Mononuclear cell (primary cell): ENCODE data around the gene DSP. TPM values are rescaled to one million over a fixed set of nuclear protein-coding genes. Genes with fewer than 3 reads are reported as not detected.

ENCODE experiments used
- H3K27me3 ChIP-seq: 2 replicates; pipeline ENCODE4 v1.6.0; 2011; ENCODE audit warnings: low read length, control low read depth; ENCODE audit not compliant: insufficient read depth
- H3K4me1 ChIP-seq: 2 replicates; pipeline ENCODE4 v1.5.1; 2011; ENCODE audit warnings: mild to moderate bottlenecking, low read length, control low read depth; ENCODE audit not compliant: insufficient read depth
- H3K4me3 ChIP-seq: 2 replicates; pipeline ENCODE4 v1.5.1; 2011; ENCODE audit warnings: mild to moderate bottlenecking, low read length, moderate library complexity
- H3K9me3 ChIP-seq: 2 replicates; pipeline ENCODE4 v1.5.1; 2011; ENCODE audit warnings: low read depth, mild to moderate bottlenecking, control low read depth, low read length
- total RNA-seq: library from RNA; depleted of rRNA; stranded (reverse); fragments of >200 nt; gene quantifications from one replicate; pipeline ENCODE4 v1.2.3, GENCODE V29; 2012

Gene DSP
- total RNA-seq, 1 donor, result 0.94 TPM

DNA sequence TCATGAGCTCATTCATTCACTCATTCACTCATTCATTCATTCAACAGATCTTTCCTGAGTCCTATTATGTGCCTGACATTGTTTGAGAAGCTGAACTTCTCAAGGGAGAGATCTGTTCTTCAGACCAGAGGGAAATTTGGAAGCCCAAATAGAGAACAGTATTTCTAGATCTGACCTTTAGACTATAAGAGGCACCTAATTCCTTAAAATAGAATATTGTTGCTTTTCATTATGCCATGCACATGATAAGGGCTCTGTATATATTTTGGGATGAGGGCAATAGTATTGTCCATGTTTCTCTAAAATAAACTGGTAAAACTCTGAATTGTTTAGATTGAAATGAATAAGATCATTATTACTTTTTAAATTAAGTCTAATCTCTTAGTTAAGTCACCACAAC is 18.6 kb upstream of the DSP start:
- Histone ChIP-seq H3K9me3 (no peaks in the 10 kb centered on the region), H3K4me1 (no peaks in the 10 kb centered on the region), H3K4me3 (no peak overlapping the region), H3K27me3 (peaks cover 13% of the 10 kb centered on the region)

DNA sequence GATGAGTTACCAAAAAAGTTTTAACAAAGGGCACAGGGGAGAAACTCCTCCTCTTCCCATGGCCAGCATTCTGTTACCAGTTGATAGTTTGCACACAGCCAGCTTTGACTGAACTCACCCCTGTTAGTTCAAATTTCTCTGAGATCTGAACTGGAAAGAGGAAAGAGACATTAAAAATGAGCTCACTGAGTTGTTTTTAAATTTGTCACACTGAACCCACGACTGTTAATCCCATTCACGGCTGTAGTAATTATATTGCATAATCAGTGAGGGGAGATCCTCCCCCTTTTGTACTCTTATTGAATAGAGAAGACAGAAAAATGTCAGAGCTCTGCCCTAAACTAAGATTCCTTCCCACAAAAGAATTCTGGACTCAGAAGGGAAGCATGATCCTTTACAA is 17.5 kb upstream of the DSP start:
- no peak overlapping the region for H3K4me3 ChIP-seq
- peaks cover 18% of the 10 kb centered on the region for H3K27me3 ChIP-seq
- no peaks in the 10 kb centered on the region for H3K4me1 ChIP-seq
- H3K9me3 ChIP-seq, result no peaks in the 10 kb centered on the region

DNA sequence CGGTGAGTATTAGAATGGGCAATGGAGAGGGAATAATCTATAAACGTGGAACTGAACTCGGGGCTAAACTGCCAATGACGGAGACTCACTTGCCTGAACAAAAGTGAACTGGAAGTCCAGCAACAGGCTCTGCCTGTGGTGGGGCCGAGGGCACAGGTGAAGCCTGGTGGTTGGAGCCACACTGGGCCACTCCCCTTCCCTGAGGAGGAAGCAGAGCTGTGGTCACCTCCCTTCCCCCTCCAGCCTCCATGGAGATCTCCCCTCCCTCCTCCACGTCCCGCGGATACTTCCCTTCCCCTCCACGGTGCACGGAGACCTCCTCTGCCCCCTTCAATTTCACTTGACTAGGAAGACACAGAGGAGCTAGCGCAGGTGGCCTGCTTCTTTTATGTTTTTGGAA is 14.7 kb upstream of the DSP start:
- no peaks in the 10 kb centered on the region for H3K4me1 ChIP-seq

DNA sequence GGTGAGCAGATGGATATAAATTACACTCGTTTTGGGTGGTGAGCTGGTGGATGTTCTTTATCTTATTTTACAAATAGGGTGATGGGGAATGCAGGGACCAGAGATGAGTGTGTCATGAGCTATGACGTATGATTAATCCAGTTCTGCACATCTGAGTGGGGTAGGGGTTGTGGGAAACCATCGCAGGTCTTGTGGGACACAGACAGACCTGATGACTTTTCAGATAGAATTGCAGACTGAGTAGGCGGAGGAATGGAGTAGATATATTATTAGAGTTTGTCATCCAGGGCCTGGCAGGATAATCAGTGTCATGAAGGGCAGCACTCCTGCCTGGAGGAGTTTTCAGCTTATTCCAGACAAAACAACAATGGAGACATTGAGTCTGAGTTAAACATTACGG is 12.9 kb upstream of the DSP start:
- H3K4me1 ChIP-seq, result no peaks in the 10 kb centered on the region
- H3K9me3 ChIP-seq, result no peaks in the 10 kb centered on the region
- peaks cover 28% of the 10 kb centered on the region for H3K27me3 ChIP-seq

More for the DNA sequence above, 14.7 kb upstream of the DSP start:
- H3K9me3 ChIP-seq, result no peaks in the 10 kb centered on the region
- H3K4me3 ChIP-seq, result no peak overlapping the region
- H3K27me3 ChIP-seq, result peaks cover 22% of the 10 kb centered on the region

DNA sequence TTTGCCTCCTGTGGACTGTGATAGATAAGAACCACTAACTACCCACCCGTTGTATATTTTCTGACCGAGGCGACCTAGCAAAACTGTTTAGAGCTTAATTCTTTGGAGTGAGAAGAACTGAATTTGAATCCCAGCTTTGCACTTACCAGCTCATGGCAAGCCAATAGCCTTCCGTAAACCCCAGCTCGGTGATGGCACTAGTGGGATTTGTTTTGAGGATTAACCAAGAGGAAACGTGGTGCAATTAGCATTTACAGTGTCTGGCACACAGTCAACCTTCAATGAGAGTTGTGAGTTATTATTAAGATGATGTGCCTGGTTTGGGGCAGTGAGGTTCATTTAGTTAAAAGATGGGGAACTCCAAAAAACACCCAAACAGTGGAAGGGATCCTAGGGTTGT is 12.3 kb upstream of the DSP start:
- Histone ChIP-seq H3K4me1 (no peaks in the 10 kb centered on the region), H3K9me3 (no peaks in the 10 kb centered on the region), H3K4me3 (no peak overlapping the region), H3K27me3 (peaks cover 25% of the 10 kb centered on the region)

More for the DNA sequence above, 12.9 kb upstream of the DSP start:
- H3K4me3 ChIP-seq, result no peak overlapping the region

DNA sequence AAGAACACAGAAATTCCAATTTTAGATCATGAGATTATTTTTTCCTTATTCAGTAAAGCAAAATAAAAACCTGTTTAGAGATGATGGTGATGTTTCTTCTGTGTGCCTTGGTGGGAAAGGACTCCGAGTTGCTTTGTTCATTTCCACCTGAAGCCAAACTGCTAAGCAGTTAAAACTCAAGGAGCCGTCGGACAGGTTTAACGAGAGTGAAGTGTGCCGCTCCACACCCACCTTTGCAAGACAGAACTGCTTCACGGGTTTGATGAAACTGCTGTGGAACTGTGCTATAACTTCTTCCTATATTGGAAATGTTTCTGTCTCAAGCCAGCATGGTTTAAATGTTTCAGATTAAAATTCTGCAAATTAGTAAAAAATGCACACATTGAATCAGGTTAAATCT is 9.2 kb upstream of the DSP start:
- Histone ChIP-seq H3K9me3 (no peaks in the 10 kb centered on the region), H3K4me3 (no peak overlapping the region), H3K27me3 (peaks cover 39% of the 10 kb centered on the region), H3K4me1 (no peaks in the 10 kb centered on the region)

DNA sequence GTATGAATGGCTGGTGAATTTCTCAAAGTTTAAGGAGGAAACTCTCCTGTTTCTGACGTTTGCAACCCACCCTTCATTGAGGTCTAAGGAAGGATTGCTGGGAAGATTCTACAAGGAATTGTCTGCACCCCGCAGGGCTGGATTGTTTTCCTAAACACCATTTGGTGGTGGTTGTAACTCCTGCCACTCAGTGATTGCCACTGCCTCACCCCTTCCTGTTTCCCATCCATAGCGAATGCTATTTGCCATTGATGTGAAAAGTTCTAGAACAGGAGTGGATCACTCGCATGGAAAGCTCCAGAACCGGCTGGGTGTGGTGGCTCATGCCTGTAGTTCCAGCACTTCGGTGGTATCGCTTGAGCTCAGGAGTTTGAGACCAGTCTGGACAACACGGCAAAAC is 8.7 kb upstream of the DSP start:
- no peaks in the 10 kb centered on the region for H3K9me3 ChIP-seq
- peaks cover 45% of the 10 kb centered on the region for H3K27me3 ChIP-seq
- H3K4me3 ChIP-seq, result no peak overlapping the region
- no peaks in the 10 kb centered on the region for H3K4me1 ChIP-seq

DNA sequence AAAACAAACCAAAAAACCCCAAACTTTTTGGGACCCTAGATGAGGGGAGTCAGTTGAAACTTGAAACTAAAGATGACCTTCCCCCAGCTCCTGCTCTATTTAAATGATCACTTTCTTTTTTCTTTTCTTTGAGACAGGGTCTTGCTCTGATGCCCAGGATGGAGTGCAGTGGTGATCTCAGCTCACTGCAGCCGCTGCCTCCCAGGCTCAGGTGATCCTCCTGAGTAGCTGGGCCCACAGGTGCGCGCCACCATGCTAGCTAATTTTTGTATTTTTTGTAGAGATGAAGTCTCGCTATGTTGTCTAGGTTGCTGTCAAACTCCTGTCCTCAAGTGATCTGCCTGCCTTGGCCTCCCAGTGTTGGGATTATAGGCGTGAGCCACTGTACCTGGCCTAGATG is 7.3 kb upstream of the DSP start:
- H3K27me3 ChIP-seq, result peaks cover 54% of the 10 kb centered on the region
- H3K9me3 ChIP-seq, result no peaks in the 10 kb centered on the region
- no peaks in the 10 kb centered on the region for H3K4me1 ChIP-seq
- H3K4me3 ChIP-seq, result no peak overlapping the region

DNA sequence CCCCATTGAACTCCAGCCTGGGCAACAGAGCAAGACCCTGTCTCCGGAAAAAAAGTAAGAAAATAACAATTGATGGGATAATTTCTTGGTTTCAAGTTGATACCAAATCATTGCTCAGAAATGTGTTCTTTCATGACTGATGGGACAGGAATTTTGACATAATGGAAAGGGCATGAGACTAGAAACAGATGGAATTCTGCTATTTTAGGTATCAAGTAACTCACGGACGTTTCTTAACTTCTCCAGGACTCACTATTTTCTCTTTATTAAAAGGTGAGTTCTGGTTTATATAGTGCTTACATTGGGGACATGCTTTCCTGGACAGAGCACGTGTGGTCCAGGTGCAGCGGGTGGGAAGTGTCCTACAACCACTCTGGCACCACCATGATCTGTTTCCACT is 6.0 kb upstream of the DSP start:
- peaks cover under 1% of the 10 kb centered on the region for H3K4me1 ChIP-seq
- no peak overlapping the region for H3K4me3 ChIP-seq
- H3K27me3 ChIP-seq, result peaks cover 63% of the 10 kb centered on the region
- H3K9me3 ChIP-seq, result no peaks in the 10 kb centered on the region

DNA sequence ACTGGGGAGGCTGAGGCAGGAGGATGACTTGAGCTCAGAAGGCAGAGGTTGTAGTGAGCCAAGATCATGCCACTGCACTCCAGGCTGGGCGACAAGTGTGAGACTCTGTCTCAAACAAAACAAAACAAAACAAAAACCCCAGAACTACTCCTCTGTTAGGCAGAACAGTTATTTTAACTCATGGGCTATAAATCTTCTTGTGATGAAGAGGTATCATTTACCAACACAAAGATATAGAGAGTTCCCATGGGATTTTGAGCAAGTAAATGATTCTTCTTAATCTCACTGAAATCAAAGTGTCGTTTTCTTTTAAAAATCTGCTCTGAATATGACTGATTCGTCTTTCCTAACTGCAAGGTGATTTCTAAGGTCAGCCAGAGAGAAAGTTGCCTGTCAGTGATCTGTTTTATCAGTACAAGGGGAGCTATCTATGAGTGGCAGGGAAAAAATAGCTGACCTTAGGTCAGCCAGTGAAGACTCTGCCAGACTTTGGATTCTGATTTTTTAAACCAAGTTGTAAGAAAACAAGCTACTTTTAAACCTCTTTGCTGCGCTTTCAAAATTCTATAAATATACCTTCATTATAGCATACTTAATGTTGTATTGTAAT is 3.8 kb upstream of the DSP start:
- Histone ChIP-seq H3K4me3 (no peak overlapping the region), H3K27me3 (peaks cover 75% of the 10 kb centered on the region), H3K4me1 (peaks cover 22% of the 10 kb centered on the region), H3K9me3 (no peaks in the 10 kb centered on the region)

DNA sequence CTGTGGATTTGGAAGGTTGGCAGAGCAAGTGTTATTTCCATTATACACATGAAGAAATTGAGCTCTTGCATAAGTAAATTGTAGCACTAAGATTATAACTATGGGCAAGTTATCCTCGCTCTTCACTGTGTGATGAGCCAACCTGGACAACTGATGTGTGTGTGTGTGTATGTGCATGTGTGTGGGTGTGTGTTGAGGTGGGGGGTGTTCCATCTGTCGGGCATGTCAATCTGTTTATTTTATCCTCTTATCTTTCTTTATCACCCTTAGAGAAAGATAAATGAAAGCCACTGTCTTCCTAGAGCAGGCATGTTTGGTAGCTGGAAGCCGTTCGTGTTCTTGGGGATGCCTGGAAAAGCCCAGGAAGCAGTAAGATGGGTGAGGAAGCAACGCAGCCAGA is 3.0 kb upstream of the DSP start:
- no peak overlapping the region for H3K4me3 ChIP-seq
- no peaks in the 10 kb centered on the region for H3K9me3 ChIP-seq
- peaks cover 82% of the 10 kb centered on the region for H3K27me3 ChIP-seq
- peaks cover 22% of the 10 kb centered on the region for H3K4me1 ChIP-seq

DNA sequence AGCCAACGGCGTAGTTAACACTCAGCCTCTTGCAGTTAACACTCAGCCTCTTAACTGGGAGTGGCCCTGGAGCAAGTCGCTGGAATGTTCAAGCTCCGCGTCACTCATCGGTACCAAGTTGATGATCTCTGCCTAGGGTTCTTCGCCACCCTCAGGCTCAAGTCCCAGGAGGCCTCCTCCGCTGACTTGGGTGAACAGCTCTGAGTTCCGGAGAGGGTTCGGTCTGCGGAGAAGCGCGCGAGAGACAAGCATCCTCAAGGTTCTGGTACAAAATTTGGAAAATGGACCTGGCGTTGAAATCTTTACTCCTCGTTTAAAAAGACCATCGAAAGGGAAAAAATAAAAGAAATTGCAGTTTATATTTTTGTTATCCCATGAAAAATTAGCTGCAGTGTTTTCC is 876 bp upstream of the DSP start:
- Histone ChIP-seq H3K4me3 (no peak overlapping the region), H3K4me1 (peaks cover 22% of the 10 kb centered on the region)

DNA sequence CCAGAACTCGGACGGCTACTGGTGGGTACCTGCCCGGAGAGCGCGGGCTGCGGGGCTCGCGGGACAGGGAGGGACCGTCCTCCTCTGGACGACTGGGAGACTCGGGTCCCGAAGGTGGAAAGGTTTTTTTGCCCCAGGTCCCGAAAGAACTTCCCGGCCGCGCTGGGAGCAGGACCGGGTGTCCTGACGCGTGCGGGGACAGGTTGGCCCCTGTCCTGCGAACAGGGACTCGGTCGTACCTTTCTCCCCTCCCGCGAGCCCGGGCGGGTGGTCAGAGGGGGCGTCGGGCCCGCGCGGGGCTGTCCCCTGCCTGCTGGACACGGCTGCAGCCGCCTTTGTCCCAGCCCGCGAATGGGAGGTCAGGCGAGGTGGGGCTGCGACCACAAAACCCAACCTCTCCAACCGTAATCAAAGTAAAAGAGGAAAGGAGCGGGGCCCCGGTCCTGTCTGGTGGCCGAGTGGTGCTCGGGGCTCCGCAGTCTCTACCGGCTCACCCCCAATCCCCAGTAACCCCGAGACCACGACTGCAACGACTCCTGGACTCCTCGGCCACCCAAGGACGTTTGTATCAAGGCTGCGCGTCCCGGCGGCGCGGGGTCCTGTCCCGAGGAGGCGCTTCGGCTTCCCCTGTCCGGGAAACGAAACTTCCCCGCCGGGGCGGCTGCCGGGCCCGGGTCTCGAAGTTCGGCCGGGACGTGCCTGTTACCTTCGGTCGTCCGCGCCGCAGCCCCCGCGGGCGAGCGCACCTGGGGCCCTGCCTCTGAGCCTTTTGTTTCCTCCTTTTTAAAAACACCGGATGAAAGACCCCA is 798 bp downstream of the DSP start:
- Histone ChIP-seq H3K27me3 (peaks cover 90% of the 10 kb centered on the region), H3K4me1 (peaks cover 22% of the 10 kb centered on the region), H3K9me3 (no peaks in the 10 kb centered on the region), H3K4me3 (peak overlapping the region; percentile 33)

More for the DNA sequence above, 876 bp upstream of the DSP start:
- peaks cover 95% of the 10 kb centered on the region for H3K27me3 ChIP-seq
- H3K9me3 ChIP-seq, result no peaks in the 10 kb centered on the region

DNA sequence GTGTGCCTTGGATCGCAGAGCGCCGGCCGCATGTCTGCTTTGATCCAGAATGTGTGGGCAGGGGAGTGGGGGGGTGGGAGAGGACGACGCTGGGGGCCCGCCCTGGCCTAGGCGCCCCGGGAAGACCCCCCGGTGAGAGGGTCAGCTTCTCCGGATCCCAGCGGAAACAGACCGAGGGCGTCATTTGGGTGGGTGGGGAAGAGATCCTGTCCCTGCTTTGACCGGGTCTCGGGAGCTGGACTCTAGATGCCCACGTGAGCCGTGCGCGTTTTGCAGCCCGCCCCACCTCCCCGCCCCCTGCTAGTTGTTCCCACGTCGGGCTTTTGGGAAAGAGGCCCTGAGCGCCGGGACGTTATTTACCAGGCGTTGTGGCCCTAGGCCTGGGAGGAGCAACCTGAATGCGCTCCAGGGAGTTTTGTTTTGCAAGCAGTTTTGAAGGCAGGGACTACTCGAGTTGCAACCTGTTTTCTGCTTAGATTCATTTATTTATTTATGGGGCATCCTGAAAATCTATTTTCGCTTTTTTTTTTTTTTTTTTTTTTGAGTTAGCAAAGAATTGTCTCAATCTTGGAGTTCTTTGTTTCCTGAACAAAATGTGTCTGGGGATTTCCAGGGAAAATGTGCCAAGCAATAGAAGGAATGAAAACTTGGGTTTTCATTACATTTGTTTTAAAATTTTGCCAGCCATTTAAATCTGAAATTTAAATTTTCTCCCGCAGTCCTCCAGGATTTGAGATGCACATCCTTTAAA is 1.6 kb downstream of the DSP start:
- peak overlapping the region; percentile 33 for H3K4me3 ChIP-seq
- H3K27me3 ChIP-seq, result peaks cover 84% of the 10 kb centered on the region

DNA sequence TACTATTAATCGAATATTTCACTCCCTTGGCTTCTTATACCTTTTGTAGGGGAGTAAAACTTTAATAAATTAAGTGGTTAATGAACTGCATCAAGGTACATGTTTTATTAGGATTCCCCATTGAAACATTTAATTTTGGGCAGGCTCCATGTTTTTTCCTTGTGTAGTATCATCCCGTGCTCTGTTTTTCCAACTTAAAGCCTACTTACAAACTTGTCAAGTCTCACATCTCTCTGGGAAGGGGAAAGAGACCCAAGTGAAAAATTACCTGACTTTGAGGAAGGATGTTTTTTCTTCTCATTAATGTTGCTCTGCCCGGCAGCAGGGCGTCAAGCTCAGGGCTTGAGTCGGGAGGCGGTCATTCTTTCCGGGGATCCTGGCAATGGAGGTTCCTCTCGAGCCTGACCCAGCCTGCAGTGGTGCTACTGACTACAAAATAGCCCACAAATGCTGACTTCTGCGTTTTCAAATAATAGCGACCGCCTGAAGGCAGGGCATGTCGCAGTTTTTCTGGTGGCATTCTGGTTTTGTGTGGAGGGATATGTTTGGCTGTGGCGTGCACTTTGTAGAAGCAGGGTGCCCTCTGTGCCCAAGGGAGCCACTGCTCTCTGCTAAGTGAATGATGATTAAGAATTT is 2.4 kb downstream of the DSP start:
- H3K4me3 ChIP-seq, result no peak overlapping the region
- H3K27me3 ChIP-seq, result peaks cover 84% of the 10 kb centered on the region
- H3K9me3 ChIP-seq, result no peaks in the 10 kb centered on the region
- peaks cover 22% of the 10 kb centered on the region for H3K4me1 ChIP-seq

More for the DNA sequence above, 1.6 kb downstream of the DSP start:
- Histone ChIP-seq H3K9me3 (no peaks in the 10 kb centered on the region), H3K4me1 (peaks cover 22% of the 10 kb centered on the region)
